ENCODE data around the gene CDC40. TPM values are rescaled to one million over a fixed set of nuclear protein-coding genes. Genes with fewer than 3 reads are reported as not detected.

CDC40 gene
- total RNA-seq, 1 experiment from 2014 or later, result 25.7 TPM

DNA sequence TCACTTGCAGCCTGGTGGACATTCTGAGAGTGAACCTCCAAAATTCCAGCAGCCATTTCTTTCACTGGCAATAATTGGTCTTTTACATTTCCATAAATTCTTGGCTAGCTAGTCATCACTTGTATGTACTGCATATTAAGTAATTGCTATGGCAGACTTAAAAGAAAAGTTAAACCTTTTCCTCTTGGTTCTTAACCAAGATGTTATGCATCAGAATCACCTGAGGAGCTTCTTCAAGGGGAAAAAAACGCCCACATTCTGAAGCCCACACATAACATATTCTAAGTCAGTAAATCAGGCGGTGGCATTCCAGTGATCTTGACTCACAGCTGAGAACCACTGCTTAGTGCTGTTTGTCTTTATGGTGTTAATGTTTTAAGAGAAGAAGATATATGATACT, 37.0 kb downstream of the CDC40 start:
- H3K4me3 Mint-ChIP-seq, result no peak overlapping the region
- H3K27ac Mint-ChIP-seq, result no peak overlapping the region
- DNase-seq (ENCODE audit: low spot score), result no peak
- peaks cover 8% of the 10 kb centered on the region; the same call in 1 of the 2 replicates for H3K9me3 Mint-ChIP-seq
- H3K27me3 Mint-ChIP-seq (ENCODE audit: low read depth), result no peaks in the 10 kb centered on the region
- TF ChIP-seq TEAD4 (CRISPR knock-in tag; IDR thresholded peaks at IDR 0.05) (no peak), ZBTB21 (CRISPR knock-in tag; IDR thresholded peaks at IDR 0.05; ENCODE audit: borderline replicate concordance) (no peak), HMGA2 (CRISPR knock-in tag; IDR thresholded peaks at IDR 0.05) (no peak), NFYB (CRISPR knock-in tag; conservative IDR thresholded peaks at IDR 0.05; ENCODE audit: low read depth) (no peak), FOXK1 (CRISPR knock-in tag; IDR thresholded peaks at IDR 0.05) (no peak), ZNF416 (CRISPR knock-in tag; IDR thresholded peaks at IDR 0.05) (no peak), ETV6 (CRISPR knock-in tag; IDR thresholded peaks at IDR 0.05) (no peak), NFE2L1 (CRISPR knock-in tag; IDR thresholded peaks at IDR 0.05) (no peak)
- TF ChIP-seq, protein P1, sequence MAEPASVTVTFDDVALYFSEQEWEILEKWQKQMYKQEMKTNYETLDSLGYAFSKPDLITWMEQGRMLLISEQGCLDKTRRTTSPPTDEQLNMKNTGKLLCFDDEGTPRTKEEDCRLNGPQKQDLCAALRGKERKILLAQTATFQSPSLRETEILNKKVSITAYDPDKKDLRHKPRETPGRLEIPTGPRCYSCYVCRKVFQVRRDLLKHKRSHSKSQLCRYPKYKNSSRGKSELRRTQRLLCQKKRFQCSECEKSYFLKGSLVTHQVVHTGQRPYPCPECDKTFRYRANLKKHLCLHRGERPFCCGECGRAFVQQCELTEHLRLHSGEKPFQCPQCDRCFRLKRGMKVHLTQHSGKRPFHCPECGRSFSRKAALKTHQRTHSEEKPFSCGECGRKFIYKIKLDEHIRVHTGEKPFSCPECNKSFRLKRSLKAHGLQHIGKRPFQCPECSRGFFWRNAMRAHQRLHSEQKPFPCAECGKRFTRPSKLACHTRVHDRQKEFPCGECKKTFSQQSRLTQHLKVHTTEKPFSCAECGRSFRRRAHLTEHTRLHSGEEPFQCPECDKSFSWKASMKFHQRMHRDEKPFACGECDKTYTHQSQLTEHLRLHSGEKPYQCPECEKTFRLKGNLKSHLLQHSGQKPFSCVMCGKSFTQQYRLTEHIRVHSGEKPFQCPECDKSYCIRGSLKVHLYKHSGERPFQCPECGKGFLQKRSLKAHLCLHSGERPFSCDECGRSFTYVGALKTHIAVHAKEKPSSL (CRISPR knock-in tag; conservative IDR thresholded peaks at IDR 0.05), result no peak
- TF ChIP-seq, protein P2, sequence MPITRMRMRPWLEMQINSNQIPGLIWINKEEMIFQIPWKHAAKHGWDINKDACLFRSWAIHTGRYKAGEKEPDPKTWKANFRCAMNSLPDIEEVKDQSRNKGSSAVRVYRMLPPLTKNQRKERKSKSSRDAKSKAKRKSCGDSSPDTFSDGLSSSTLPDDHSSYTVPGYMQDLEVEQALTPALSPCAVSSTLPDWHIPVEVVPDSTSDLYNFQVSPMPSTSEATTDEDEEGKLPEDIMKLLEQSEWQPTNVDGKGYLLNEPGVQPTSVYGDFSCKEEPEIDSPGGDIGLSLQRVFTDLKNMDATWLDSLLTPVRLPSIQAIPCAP (CRISPR knock-in tag; IDR thresholded peaks at IDR 0.05), result no peak
- TF ChIP-seq, protein P3, sequence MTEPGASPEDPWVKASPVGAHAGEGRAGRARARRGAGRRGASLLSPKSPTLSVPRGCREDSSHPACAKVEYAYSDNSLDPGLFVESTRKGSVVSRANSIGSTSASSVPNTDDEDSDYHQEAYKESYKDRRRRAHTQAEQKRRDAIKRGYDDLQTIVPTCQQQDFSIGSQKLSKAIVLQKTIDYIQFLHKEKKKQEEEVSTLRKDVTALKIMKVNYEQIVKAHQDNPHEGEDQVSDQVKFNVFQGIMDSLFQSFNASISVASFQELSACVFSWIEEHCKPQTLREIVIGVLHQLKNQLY (CRISPR knock-in tag; IDR thresholded peaks at IDR 0.05), result no peak
- TF ChIP-seq, protein P4, sequence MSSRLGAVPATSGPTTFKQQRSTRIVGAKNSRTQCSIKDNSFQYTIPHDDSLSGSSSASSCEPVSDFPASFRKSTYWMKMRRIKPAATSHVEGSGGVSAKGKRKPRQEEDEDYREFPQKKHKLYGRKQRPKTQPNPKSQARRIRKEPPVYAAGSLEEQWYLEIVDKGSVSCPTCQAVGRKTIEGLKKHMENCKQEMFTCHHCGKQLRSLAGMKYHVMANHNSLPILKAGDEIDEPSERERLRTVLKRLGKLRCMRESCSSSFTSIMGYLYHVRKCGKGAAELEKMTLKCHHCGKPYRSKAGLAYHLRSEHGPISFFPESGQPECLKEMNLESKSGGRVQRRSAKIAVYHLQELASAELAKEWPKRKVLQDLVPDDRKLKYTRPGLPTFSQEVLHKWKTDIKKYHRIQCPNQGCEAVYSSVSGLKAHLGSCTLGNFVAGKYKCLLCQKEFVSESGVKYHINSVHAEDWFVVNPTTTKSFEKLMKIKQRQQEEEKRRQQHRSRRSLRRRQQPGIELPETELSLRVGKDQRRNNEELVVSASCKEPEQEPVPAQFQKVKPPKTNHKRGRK (CRISPR knock-in tag; IDR thresholded peaks at IDR 0.05; ENCODE audit: borderline replicate concordance), result no peak
- TF ChIP-seq, protein P5, sequence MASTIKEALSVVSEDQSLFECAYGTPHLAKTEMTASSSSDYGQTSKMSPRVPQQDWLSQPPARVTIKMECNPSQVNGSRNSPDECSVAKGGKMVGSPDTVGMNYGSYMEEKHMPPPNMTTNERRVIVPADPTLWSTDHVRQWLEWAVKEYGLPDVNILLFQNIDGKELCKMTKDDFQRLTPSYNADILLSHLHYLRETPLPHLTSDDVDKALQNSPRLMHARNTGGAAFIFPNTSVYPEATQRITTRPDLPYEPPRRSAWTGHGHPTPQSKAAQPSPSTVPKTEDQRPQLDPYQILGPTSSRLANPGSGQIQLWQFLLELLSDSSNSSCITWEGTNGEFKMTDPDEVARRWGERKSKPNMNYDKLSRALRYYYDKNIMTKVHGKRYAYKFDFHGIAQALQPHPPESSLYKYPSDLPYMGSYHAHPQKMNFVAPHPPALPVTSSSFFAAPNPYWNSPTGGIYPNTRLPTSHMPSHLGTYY (CRISPR knock-in tag; IDR thresholded peaks at IDR 0.05), result no peak
- ChIA-PET POLR2A (no interaction called here), CTCF (interaction anchor here (1.1 kb wide), 1 partner anchor 125 kb away, joined by 5 read pairs; no protein-coding TSS in a partner anchor)
- H3K4me1 Mint-ChIP-seq, result no peaks in the 10 kb centered on the region
- ATAC-seq, result no peak
- H3K36me3 Mint-ChIP-seq, result peaks cover 51% of the 10 kb centered on the region

DNA sequence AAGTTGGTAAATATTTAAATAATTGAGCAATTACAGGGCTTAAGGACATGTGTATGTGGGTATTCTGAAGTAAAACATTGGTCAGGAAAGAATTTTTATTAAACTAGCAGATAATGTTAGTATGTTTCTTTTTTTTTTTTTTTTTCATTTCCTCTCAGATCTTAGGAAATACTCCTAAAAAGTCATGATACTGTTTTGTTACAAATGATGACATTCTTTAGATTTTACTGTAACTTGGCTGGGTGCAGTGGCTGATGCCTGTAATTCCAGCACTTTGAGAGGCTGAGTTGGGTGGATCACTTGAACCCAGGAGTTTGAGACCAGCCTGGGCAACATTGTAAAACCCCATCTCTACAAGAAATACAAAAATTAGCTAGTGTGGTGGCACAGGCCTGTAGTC, 41.5 kb downstream of the CDC40 start:
- ATAC-seq (no peak), DNase-seq (ENCODE audit: low spot score) (no peak)
- no peaks in the 10 kb centered on the region for H3K4me1 Mint-ChIP-seq
- H3K4me3 Mint-ChIP-seq, result no peak overlapping the region
- H3K36me3 Mint-ChIP-seq, result peaks cover 35% of the 10 kb centered on the region
- H3K27me3 Mint-ChIP-seq (ENCODE audit: low read depth), result no peaks in the 10 kb centered on the region
- no peak overlapping the region for H3K27ac Mint-ChIP-seq
- CTCF ChIA-PET, result no interaction called here
- H3K9me3 Mint-ChIP-seq, result peaks cover 8% of the 10 kb centered on the region; the same call in 1 of the 2 replicates
- no peak for TF ChIP-seq MXD4 (CRISPR knock-in tag; IDR thresholded peaks at IDR 0.05; ENCODE audit: borderline replicate concordance)
- no peak for TF ChIP-seq NR3C1 (CRISPR knock-in tag; conservative IDR thresholded peaks at IDR 0.05; ENCODE audit: low read depth)
- TF ChIP-seq, protein P6, sequence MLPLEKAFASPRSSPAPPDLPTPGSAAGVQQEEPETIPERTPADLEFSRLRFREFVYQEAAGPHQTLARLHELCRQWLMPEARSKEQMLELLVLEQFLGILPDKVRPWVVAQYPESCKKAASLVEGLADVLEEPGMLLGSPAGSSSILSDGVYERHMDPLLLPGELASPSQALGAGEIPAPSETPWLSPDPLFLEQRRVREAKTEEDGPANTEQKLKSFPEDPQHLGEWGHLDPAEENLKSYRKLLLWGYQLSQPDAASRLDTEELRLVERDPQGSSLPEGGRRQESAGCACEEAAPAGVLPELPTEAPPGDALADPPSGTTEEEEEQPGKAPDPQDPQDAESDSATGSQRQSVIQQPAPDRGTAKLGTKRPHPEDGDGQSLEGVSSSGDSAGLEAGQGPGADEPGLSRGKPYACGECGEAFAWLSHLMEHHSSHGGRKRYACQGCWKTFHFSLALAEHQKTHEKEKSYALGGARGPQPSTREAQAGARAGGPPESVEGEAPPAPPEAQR (CRISPR knock-in tag; IDR thresholded peaks at IDR 0.05), result no peak
- POLR2A ChIA-PET, result no interaction called here
